Central memory CD8-positive, alpha-beta T cell (primary cell): ENCODE results near the gene BCL2.

ENCODE experiments used
- ATAC-seq: fragments of 150-1000 bp; cut with Tn5 transposase; replicated peaks from 2 replicates; pipeline ENCODE4 v1.10.0; 2022; ENCODE audit warnings: mild to moderate bottlenecking, moderate FRiP score, moderate number of reproducible peaks; ENCODE audit not compliant: poor library complexity, severe bottlenecking; ENCODE audit errors: extremely low read depth
- DNase-seq, 2 donors: peaks; one replicate each; pipeline ENCODE4 v3.0.0; 2021; ENCODE audit warnings: low spot score in 2 of 2
- H3K27ac Mint-ChIP-seq: one replicate; pipeline ENCODE4 v1.8.0; 2022; ENCODE audit warnings: low read depth, mild to moderate bottlenecking, moderate library complexity, mixed read lengths
- H3K27me3 Mint-ChIP-seq: one replicate; pipeline ENCODE4 v1.8.0; 2022; ENCODE audit warnings: mixed read lengths
- H3K36me3 Mint-ChIP-seq: one replicate; pipeline ENCODE4 v1.8.0; 2022; ENCODE audit warnings: mild to moderate bottlenecking, moderate library complexity, mixed read lengths; ENCODE audit not compliant: insufficient read depth
- H3K4me1 Mint-ChIP-seq: one replicate; pipeline ENCODE4 v1.8.0; 2022; ENCODE audit warnings: mixed read lengths
- H3K4me3 Mint-ChIP-seq: one replicate; pipeline ENCODE4 v1.8.0; 2022; ENCODE audit warnings: mild to moderate bottlenecking, moderate library complexity, mixed read lengths
- H3K9me3 Mint-ChIP-seq: one replicate; pipeline ENCODE4 v1.8.0; 2022; ENCODE audit warnings: mixed read lengths

The BCL2 gene

GRCh38 chr18:63150326-63150725 lies 169.2 kb downstream of the BCL2 start:
- Mint-ChIP-seq H3K4me1 (peaks cover 67% of the 10 kb centered on the region), H3K4me3 (no peak overlapping the region), H3K27ac (peak overlapping the region; percentile 89), H3K36me3 (peaks cover 10% of the 10 kb centered on the region), H3K27me3 (no peaks in the 10 kb centered on the region), H3K9me3 (no peaks in the 10 kb centered on the region)
- ATAC-seq (no peak), DNase-seq (no peak)

DNA sequence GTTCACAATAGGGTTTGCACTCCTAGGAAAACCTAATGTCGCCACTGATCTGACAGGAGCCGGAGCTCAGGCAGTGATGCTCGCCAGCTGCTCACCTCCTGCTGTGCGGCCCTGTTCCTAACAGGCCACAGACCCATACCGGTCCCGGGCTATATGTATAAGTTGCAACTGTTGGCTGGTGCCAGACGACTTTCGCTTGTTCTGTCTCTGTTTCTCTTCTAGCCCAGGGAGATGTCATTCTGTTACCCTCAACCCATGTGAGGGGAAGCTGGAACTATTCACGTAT lies 170.3 kb downstream of the BCL2 start:
- DNase-seq (no peak), ATAC-seq (no peak)
- Mint-ChIP-seq H3K9me3 (no peaks in the 10 kb centered on the region), H3K4me1 (peaks cover 60% of the 10 kb centered on the region), H3K27me3 (no peaks in the 10 kb centered on the region), H3K4me3 (no peak overlapping the region), H3K36me3 (peaks cover 6% of the 10 kb centered on the region), H3K27ac (no peak overlapping the region)

GRCh38 chr18:63148449-63149301 lies 170.9 kb downstream of the BCL2 start:
- Mint-ChIP-seq H3K27me3 (no peaks in the 10 kb centered on the region), H3K36me3 (peaks cover 6% of the 10 kb centered on the region), H3K4me1 (peaks cover 58% of the 10 kb centered on the region), H3K27ac (no peak overlapping the region), H3K9me3 (no peaks in the 10 kb centered on the region), H3K4me3 (no peak overlapping the region)
- DNase-seq (no peak), ATAC-seq (no peak)

DNA sequence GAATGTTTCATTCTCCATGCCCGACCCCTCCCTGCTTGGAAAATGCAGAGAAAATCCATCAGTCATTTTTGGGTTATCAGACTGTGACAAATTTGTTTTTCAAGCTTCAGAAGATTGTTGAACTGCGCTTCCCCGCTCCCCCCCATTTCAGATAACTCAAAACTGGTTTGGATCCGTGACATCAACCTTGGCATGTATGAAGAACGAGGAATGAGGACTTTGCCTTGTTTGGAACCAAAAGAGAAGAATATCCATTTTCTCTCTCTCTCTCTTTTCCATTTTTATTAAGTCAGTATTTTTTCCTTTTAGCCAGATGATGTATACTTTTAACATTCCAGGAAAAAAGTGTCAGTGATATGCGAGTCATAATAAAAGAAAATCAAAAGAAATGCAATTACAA lies 171.6 kb downstream of the BCL2 start:
- no peak for DNase-seq
- H3K36me3 Mint-ChIP-seq: peaks cover 6% of the 10 kb centered on the region
- H3K27ac Mint-ChIP-seq: no peak overlapping the region
- no peak for ATAC-seq
- no peaks in the 10 kb centered on the region for H3K9me3 Mint-ChIP-seq
- H3K4me1 Mint-ChIP-seq: peaks cover 56% of the 10 kb centered on the region
- no peak overlapping the region for H3K4me3 Mint-ChIP-seq
- no peaks in the 10 kb centered on the region for H3K27me3 Mint-ChIP-seq

DNA sequence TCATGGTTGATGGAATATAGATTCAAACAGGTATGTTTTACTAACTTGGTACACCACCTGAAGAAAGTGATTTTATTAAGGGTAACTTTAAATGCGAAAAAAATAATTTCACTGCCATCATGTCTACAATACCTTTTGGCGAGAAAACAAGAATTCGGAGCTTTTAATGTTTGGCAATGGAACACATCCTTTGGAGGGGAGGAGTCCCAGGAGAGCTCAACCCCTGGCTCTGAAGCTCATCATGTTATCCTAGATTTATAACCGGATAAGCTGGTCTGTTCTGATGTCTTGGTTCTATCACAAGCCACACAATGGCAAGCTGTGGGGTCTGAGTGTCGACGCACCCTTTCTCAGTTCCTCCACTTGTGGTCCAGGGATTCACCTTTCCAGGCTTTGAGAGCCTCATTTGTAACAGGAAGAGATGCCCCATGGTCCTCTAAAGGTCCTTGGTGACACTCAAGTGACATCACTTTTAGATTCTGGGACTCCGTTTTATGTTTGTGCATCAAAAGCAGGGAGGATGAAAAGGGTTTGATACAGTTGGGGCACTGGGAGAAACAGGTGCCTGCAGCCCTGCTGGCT lies 172.7 kb downstream of the BCL2 start:
- ATAC-seq: no peak
- Mint-ChIP-seq H3K27me3 (no peaks in the 10 kb centered on the region), H3K4me3 (no peak overlapping the region), H3K36me3 (peaks cover 6% of the 10 kb centered on the region), H3K9me3 (no peaks in the 10 kb centered on the region), H3K4me1 (peaks cover 48% of the 10 kb centered on the region), H3K27ac (no peak overlapping the region)
- DNase-seq: no peak

- peaks cover 39% of the 10 kb centered on the region for H3K4me1 Mint-ChIP-seq
- DNase-seq: no peak
- H3K4me3 Mint-ChIP-seq: no peak overlapping the region
- peaks cover 9% of the 10 kb centered on the region for H3K36me3 Mint-ChIP-seq
- no peaks in the 10 kb centered on the region for H3K9me3 Mint-ChIP-seq
- H3K27me3 Mint-ChIP-seq: no peaks in the 10 kb centered on the region
- no peak for ATAC-seq
- peak overlapping the region; percentile 30 for H3K27ac Mint-ChIP-seq
Measured at GRCh38 chr18:63145851-63146555, 173.6 kb downstream of the BCL2 start.

DNA sequence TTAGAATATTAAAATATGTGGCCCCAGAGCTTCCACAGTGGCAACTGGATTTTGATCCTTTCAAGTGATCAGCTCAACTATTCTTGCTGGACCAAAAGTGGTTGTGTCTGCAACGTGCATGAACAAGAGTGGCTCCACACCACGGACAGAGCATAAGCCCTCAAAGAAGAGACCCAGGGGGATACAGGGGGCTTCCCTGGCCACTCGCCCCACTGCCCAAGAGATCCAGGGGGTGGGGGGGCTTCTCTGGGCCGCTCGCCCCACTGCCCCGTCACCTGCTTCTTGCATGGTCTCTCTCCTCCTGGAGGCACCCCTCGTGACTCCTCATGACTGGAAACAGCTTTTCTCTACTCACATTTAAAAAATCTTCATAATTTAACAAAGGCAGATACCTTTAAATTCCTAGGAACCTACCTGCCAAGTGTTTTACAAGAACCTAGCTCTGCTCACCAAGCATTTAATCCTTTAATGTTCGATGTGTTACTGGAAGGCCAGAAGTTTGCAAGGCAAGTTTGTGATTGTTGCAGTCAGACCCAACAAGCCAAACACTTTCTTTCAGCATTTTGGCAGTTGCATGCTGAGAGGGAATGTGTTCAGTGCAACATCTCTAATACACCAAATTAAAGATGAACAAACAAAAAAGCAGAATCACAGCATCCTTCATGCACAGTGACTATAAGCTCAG lies 174.3 kb downstream of the BCL2 start:
- Mint-ChIP-seq H3K36me3 (peaks cover 13% of the 10 kb centered on the region), H3K4me3 (no peak overlapping the region), H3K27ac (peak overlapping the region; percentile 30), H3K4me1 (peaks cover 32% of the 10 kb centered on the region), H3K9me3 (no peaks in the 10 kb centered on the region), H3K27me3 (no peaks in the 10 kb centered on the region)
- ATAC-seq (no peak), DNase-seq (no peak)

DNA sequence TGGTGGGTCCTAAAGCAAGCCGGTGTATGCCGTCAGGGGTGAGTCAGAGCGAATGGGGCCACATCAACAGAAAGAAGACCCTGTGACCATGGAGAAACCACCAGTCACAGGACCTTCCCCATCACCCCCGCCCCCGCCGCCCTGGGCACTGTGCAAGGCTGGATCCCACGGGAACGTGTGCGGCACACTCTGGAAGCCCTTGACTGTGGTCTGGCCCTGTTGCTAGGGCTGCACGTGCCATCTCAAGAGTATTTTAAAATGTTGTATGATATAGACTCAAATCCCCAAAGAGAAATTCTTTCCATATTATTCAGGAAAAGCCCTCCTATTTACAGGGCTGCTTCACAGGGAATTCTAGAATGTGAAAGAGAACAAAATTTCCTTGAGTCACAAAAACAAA lies 174.8 kb downstream of the BCL2 start:
- no peak overlapping the region for H3K4me3 Mint-ChIP-seq
- H3K27ac Mint-ChIP-seq: no peak overlapping the region
- no peaks in the 10 kb centered on the region for H3K9me3 Mint-ChIP-seq
- no peaks in the 10 kb centered on the region for H3K27me3 Mint-ChIP-seq
- DNase-seq (no peak), ATAC-seq (no peak)
- H3K36me3 Mint-ChIP-seq: peaks cover 11% of the 10 kb centered on the region
- H3K4me1 Mint-ChIP-seq: peaks cover 30% of the 10 kb centered on the region

DNA sequence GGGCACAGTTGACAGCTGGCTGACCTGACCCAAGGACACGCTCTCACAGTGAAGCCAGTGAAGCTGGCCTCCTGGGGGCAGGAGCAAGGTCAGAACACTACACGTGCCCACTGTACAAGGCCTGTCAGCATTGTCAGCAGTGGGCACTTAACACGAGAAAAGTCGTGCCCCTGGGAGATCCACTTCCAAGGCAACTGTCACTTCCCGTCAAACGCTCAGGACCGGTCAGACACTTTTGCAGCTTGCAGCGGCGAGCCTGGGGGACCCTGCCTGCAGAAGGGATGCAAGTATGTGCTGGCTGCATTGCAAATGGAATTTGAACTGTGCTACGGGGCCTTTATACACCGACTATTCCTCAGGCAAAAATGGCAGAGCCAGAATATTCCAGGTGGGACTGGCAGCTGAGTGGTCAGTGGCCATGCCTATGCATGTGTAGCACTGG lies 176.2 kb downstream of the BCL2 start:
- peaks cover 8% of the 10 kb centered on the region for H3K36me3 Mint-ChIP-seq
- H3K27me3 Mint-ChIP-seq: no peaks in the 10 kb centered on the region
- peaks cover 23% of the 10 kb centered on the region for H3K4me1 Mint-ChIP-seq
- no peak overlapping the region for H3K4me3 Mint-ChIP-seq
- H3K27ac Mint-ChIP-seq: no peak overlapping the region
- DNase-seq: no peak
- no peak for ATAC-seq
- no peaks in the 10 kb centered on the region for H3K9me3 Mint-ChIP-seq

DNA sequence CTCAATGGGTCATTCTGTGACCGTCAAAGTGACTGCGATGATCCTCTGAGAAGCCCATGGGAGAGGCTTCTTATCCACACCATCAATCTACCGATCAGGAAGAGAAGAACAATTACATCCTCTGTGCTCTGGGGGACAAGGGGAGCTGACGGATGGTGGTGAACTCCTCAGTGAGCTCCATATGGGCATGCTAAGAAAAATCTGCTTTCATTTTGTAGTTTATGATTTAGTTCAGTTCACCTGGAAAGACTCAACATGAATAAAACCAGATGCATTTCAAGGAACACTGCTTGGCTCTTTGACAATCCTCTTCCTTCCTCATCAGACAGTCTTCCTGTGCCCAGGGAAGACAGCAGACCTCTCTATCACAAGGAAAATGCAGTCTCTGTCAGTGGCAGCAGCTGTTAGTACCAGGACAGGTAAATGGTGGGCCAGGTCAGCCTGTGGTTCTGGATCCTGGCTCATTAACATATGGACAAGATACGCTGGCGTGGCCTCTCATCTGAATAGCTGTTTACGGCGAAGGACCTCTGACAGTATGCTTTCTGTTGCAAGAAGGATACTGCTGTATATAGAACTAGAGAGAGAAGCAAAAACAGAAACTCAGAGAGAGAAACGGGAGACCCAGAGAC lies 176.9 kb downstream of the BCL2 start:
- ATAC-seq (no peak), DNase-seq (no peak)
- H3K9me3 Mint-ChIP-seq: no peaks in the 10 kb centered on the region
- peaks cover 14% of the 10 kb centered on the region for H3K36me3 Mint-ChIP-seq
- no peak overlapping the region for H3K4me3 Mint-ChIP-seq
- H3K4me1 Mint-ChIP-seq: peaks cover 29% of the 10 kb centered on the region
- no peak overlapping the region for H3K27ac Mint-ChIP-seq
- no peaks in the 10 kb centered on the region for H3K27me3 Mint-ChIP-seq

DNA sequence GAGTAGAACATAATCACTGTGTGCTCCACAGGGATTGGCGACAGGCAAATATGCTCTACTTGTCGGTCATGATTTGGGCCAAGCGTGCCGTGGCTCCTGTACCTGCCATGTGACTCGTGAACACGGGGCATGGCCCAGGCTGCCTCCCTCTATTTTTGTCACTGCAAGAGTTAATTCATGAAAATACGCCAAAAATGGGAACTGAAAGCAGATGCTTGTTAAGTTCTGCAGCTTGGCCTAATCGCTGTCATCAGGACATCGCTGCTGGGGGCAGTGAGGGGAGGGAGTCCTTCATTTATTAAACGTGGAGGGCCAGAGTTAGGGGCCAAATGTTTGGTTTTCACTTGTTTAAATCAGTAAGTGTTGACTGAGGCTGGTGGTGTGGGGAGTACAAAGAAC lies 177.8 kb downstream of the BCL2 start:
- ATAC-seq (no peak), DNase-seq (no peak)
- Mint-ChIP-seq H3K4me3 (no peak overlapping the region), H3K9me3 (no peaks in the 10 kb centered on the region), H3K36me3 (peaks cover 17% of the 10 kb centered on the region), H3K27ac (peak overlapping the region; percentile 69), H3K27me3 (no peaks in the 10 kb centered on the region), H3K4me1 (peaks cover 37% of the 10 kb centered on the region)

GRCh38 chr18:63140997-63141777 lies 178.4 kb downstream of the BCL2 start:
- H3K27me3 Mint-ChIP-seq: no peaks in the 10 kb centered on the region
- H3K4me3 Mint-ChIP-seq: no peak overlapping the region
- no peak for ATAC-seq

More at GRCh38 chr18:63140997-63141777, 178.4 kb downstream of the BCL2 start:
- Mint-ChIP-seq H3K4me1 (peaks cover 41% of the 10 kb centered on the region), H3K27ac (peak overlapping the region; percentile 69), H3K36me3 (peaks cover 17% of the 10 kb centered on the region), H3K9me3 (no peaks in the 10 kb centered on the region)
- no peak for DNase-seq
